ENCODE results near the gene CLHC1.

- TF ChIP-seq POLR2A (IDR thresholded peaks at IDR 0.05) (no peak), CTCF (IDR thresholded peaks at IDR 0.05) (no peak), EP300 (IDR thresholded peaks at IDR 0.05; ENCODE audit: low read depth) (no peak), POLR2AphosphoS5 (IDR thresholded peaks at IDR 0.05) (no peak)
These were observed 84.6 kb downstream of the CLHC1 start for GRCh38 chr2:55147531-55147930.
